IPS DF 19.7 (cell line): ENCODE results near the gene RNF182.
"Not testable (repeated sequence)": the region's sequence is repeated elsewhere in the genome, so short reads cannot be mapped to it uniquely, and the experiment has no call there.

Experiments used
- DNase-seq: peaks from one replicate; pipeline ENCODE4 v3.0.0-alpha.2; 2013; ENCODE audit warnings: low read depth, low spot score

RNF182 gene, protein sequence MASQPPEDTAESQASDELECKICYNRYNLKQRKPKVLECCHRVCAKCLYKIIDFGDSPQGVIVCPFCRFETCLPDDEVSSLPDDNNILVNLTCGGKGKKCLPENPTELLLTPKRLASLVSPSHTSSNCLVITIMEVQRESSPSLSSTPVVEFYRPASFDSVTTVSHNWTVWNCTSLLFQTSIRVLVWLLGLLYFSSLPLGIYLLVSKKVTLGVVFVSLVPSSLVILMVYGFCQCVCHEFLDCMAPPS

DNA sequence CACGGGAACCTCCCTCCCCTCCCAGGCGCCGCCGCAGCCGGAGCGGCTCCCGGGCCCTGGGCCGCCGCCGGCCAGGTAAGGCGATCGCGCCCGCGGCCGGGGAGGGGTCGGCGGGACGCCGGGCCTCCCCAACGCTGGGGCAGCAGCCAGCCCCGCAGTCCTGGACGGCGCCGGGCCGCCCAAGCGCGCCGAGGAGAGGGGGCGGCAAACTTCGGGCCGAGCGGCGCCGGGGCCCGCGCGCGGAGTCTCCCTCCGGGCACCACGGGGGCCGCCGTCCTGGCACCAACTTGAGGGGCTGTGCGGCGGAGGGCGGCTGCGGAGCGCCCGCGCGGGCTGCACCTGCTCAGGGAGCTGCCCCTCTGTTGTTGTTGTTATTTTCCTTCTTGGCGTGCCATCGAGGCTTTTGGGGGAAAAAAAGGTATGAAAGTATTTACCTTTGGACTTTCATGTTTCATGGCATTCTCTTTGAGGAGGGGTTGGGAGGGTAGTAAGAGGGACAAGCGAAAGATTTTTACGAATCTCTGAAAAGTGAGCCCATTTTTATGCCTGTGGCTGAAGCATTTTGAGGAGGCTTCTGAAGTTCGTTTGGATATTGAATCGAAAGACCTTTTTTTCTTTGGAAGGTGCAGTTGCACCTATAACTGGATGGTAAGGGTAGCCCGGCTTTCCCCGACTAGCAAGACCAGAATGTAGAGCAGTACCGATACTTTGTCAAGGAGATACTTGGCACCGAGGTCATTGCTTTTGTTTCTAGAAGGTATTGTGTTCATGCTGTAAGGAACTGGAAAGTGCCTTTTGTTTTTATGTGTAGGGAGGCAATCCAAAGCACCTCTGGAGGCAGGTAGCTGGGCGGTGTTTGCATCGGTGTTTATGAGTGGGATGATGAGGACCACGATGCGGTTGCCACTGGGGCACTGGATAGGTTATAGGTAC, at the start of gene RNF182:
Gene RNF182, plus strand, starts transcription at position 4 of the 933 bp plus-strand sequence. CDS start 52,168 bp downstream, outside the sequence.
- no peak for DNase-seq

DNA sequence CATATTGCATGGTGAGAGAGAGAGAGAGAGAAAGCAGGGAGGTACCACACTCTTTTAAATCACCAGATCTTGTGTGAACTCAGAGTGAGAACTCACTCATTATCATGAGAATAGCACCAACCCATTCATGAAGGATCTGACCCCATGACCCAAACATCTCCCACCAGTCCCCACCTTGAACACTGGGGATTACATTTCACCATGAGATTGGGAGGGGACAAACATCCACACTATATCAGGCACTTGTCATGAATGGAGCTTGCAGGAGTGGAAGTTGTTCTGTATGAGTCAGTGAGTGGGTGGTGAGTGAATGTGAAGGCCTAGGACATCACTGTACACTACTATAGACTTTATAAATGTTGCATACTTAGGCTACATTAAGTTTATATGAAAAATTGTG, 47.7 kb upstream of the RNF182 start:
- DNase-seq = no peak

DNA sequence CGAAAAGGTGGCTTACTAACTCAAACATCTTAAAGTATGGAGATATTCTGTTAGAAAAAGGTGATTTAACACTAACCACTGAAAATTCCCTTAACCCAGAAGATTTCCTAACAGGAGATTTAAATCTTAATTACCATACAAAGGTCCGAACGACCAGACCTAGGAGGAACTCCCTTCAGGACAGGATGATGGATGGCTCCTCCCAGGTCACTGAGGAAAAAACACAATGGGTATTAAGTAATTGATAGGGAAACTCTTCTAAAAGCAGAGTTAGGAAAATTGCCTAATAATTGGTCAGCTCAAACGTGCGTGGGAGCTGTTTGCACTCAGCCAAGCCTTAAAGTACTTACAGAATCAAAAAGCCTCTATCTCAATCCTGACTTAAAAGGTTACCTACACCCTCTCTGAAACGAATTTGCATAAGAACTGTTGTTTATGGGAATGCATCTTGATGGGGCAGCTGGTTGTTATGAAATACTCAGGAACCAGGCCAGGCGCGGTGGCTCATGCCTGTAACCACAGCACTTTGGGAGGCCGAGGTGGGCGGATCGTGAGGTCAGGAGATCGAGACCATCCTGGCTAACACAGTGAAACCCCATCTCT, 44.6 kb upstream of the RNF182 start:
- DNase-seq = not testable (repeated sequence)

DNA sequence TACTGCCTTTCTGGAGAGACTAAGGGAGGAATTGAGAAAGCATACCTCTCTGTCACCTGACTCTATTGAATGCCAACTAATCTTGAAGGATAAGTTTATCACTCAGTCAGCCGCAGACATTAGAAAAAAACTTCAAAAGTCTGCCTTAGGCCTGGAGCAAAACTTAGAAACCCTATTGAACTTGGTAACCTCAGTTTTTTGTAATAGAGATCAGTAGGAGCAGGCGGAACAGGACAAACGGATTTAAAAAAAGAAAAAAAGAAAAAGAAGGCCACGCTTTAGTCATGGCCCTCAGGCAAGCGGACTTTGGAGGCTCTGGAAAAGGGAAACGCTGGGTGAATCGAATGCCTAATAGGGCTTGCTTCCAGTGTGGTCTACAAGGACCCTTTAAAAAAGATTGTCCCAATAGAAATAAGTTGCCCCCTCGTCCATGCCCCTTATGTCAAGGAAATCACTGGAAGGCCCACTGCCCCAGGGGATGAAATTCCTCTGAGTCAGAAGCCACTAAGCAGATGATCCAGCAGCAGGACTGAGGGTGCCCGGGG, 43.1 kb upstream of the RNF182 start:
- no peak for DNase-seq

DNA sequence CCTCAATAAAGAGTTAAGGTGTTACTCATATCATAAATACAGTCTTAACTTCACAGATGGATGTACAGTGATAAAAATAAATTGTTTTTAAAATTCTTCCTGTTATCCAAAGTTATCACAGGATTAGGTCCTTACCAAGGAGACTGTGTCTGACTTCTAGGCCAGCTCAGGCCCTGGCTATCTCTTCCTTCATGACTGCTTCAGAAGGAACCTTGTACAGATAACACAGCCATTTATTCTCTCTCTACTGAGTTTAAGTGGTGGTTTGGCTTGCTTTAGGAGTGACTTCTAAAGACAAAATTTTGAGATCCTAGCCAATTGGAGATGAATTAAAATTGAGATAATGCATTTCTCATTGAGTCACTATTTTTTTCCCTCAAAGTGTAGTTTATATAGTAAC, 40.8 kb upstream of the RNF182 start:
- no peak for DNase-seq

DNA sequence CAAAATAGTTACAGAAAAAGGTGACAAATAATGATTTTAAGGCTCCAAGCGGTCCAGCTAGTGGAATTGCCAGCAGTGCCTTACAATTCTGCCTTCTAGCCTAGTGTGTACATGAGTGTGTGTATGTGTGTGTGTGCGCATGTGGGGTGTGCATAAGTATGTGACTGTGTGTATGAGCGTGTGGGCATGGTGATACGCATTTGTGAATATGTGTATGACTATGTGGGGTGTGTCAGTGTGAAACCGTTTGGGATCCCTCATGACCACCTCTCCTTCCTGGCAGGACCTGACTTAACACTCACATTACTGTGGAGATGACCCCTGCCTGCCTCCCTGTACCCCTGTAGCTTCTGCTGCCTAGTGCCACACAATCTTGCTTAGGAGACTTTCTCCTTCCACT, 40.4 kb upstream of the RNF182 start:
- DNase-seq = no peak

DNA sequence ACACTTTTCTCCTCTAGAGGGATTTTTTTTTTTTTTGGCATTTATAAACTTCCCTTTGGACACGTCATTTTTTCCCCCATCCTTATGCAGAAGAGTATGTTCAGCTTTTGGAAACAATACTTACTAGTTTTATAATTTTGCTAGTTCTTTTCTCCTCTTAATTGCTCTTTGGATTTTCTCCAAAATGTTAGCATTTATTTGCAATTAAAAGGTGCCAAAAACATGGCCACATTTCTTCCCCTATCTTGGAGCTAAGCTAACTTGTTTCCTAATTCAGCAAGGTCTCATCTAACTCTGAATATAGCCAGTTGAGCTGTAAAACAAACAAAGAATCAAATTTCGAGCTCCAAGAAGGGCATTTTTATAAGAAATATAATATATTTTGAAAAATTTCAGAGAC, 39.2 kb upstream of the RNF182 start:
- DNase-seq = no peak

DNA sequence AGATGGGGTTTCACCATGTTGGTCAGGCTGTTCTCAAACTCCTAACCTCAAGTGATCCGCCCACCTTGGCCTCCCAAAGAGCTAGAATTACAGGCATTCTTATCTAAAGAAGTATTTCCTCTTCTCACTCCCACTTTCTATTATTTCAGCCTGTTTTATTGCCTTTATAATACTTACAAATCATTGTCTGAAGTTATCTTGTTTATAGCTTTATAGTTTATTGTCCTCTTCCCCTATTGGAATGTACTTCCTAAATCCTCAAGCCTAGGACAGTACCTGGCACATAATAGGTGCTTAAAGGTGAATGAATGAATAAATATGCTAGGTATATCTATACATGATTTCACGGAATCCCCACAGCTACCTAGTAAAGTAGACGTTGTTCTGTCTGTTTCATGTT, 37.8 kb upstream of the RNF182 start:
- DNase-seq = no peak

DNA sequence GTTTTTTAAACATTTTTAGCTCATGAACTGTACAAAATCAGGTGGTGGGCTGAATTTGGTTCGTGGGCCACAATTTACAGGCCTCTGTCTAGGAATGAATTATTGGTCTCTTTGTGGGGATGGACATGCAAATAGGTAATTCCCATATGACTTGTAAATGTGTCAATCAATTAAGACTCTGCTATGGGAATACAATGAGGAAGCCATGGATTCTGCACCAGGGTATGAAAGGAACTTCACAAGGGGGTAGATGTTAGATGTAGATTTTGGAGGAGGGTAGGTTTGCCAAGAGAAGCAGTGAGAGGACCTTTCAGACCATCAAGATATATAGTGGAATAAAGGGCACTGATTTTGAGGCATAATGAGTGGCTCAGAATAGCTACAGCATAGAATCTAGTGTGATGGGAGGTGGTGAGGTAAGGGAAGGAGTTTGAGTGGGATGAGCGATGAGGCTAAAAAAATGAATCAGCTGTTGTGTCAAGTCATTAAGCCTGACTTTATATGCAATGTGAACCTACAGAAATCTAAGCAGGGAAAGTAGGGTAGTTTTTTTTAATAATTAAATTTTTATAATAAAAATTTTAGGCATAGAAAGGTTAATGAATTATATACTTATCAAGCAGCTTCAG, 32.6 kb upstream of the RNF182 start:
- DNase-seq = no peak

DNA sequence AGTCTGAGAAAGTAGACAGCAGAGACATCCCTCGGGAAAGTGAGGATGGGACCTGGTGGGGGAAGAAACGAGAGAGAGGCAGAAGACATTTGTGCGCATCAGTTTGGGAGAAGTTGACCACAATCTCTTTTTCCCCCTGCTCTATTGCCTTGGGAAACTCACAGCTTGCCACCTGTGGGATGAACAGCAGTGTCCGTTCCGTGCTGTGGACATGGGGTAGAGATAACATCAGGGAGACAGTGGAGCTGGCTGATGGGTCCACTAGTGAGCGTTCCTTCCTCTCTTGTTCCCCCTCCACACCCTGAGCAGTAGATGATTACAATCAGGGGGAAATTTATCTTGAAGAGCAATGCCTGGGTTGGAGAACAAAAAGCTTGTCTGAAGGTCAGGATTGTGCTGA, 21.8 kb upstream of the RNF182 start:
- DNase-seq = no peak

DNA sequence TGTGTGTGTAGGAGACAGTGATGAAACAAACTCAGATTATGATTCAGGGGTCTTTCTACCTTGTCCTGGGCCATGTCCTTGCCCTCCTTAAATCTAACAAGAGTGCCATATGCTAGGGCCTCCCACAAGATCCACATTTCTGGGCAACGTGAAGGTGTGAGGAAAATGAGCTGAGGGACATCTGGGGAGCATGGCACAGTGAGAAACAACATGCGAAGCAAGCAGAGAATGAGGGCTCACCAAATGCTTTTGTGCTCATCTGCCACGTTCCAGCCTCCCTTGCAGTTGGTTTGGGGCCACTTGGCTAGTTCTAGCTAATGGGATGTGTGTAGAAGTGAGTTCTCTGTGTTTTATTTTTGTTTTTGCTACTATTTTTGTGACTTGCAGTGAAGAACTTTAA, 21.4 kb upstream of the RNF182 start:
- DNase-seq = no peak

DNA sequence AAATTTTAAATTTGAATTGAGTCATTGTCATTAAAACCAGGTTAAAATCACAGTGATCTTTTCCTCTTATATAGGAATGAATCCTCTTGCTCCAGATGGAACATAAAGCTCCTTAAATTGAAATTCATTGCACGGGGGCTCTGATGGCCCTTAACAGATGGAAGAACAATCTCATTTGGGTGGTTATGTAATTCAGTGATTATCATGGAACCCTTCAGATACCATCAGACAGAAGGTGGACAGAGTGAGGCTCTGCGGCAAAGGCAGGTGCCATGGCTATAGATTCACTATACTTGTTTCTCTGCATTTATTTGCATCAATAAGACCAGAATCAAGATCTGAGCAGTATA, 17.8 kb upstream of the RNF182 start:
- DNase-seq = no peak

DNA sequence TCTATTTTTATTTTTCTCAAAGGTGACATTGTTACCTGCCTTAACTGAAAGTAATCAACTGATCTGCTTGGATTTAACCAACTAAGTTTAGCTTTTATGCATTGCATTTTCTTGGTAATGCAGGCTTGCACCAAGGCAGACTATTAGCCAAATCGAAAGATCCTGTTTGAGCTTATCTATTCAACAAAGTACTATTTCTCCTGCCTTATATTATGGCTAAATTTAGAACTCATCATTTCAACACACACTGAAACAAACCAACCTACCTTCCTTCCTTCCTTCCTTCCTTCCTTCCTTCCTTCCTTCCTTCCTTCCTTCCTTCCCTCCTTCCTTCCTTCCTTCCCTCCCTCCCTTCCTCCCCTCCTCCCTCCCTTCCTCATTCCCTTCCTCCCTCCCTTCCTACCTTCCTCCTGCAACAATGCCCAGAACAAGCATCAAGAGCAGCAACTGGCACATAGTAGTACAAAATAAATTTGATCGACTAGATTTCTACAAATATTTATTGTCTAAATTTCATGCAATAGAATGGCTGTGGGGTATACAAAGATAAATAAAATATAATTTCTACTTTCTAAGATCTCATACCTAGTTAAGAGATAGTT, 17.0 kb upstream of the RNF182 start:
- no peak for DNase-seq

DNA sequence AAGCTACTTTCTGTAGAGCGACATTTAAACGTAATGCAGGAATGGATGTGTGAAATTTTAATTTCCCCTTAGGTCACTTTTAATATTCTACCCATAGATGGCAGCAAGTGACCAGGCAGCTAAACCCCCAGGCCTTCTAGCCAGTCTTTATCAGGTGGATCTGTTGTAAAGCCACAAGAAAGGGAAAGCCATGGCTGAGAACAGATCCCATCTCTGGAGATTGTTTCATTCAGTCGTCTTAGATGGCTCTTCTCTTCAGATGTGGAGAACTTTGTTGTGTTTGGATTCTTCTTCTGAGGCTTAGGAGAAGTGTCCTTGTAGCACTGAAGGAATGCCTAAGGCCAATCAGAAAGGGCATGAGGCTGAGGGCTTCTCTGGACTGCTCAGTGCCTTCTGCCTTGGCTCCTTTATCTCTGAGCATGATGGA, 15.8 kb upstream of the RNF182 start:
- DNase-seq = no peak

DNA sequence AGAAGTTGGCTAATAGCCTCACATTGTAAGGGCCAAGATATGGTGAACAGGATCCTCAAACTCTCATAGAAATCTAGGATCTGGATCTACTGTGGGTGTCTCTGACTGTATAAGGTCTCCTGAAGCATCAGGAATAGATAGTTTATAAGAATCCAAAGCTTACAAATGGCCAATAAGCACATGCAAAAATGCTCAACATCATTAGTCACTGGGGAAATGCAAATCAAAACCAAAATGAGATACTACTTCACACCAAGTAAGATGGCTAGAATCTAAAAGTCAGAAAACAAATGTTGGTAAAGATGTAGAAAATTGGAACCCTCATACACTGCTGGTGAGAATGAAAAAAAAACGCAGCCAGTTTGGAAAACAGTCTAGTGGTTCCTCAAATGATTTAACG, 14.3 kb upstream of the RNF182 start:
- no peak for DNase-seq

DNA sequence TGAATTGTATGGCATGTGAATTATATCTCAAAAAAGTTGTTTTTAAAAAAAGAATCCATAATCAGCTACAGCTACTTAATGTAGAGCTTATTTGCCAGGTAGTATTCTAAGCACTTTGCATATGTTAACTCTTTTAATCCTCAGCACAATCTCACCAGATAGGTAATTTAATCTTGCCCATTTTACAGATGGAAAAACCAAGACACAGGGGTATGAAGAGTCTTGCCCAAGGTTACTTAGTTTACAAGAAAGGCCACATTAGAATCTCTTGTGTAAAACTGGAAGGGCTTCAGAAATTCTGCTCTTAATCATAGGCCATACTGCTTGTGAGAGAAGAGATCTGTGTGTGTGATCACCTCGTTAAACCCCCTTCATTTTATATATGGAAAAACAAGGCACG, 13.4 kb upstream of the RNF182 start:
- no peak for DNase-seq

DNA sequence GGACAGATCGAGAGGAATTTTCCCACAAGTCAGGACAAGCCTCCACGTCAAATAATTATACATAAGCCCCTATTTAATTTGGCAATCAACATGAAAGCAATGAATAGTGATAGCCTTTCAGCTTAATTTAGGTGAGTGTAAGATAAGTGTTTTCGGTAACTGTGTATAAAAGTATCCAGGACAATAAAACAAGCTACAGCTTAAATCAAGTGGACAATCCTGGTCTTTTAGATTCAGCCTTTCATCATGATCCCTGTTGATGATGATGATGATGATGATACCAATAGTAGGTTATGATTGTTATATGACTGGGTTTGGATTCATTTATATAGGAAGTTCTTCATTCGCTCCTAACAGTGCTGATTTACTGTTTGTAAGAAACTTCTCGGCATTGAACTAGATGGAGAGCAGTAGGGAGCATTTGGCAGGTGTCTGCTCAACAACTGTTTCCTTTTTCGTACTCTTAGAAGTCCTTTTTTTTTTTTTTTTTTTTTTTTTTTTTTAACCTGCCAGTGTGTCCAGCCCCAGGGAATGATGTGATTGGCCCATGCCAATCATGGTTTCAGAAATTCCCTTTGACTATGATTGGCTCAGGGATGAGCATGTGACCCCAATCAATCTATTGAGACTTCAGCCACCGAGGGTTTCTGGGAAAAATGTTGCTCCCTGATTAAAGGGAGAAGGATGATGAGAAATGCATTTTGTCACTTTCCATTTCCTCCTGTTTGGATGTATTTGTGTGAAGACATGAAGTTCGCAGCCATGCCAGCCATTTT, 11.3 kb upstream of the RNF182 start:
- no peak for DNase-seq

DNA sequence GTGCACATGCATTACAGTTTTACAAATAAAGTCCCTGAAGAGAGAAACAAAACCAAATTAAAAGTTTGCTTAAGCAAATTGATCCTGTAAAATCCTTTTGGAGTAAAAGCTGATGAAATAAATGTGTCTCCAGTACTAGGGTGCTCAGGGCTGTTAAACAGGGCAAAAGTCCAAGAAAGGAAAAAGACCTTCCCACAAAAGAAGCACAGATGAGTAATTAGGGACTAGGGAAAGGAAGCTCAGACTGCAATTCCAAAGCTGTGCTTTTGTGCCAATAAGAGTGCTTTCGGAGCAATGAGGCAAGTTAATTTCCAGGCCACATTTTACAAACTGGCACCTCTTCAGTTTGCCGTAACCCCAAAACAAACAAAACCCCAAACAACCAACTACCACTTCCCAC, 10.4 kb upstream of the RNF182 start:
- DNase-seq = no peak

DNA sequence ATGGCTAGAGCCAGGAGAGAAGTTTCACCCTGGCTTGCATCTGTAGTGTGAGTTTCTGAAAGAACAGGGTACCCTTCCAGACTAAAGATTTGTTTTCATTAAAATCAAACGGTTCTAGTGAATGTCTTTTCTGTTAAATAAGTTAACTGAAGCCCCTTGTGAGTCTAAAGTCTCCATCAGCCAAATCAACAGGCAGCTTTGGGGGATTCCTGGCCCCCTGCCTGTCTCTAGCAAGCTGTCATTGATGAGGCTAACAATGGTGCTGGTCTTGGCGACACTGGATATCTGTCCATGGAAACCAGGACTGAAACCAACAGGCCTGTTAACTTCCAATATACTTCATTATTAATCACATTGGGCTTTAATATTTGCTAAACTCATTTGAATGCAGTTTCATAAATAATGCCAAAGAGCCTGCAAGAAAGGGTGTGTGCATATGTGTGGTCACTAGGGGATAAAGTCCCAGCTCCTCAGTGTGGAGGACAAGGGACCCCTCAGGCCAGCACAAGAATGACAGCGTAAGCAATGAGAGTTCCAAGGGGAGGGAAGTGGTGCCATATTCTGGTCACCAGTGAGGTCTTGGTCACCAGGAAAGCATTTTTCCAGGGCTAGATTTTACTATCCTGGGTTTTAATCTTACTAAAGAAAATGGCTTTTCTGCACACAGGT, 9.1 kb upstream of the RNF182 start:
- DNase-seq = no peak

DNA sequence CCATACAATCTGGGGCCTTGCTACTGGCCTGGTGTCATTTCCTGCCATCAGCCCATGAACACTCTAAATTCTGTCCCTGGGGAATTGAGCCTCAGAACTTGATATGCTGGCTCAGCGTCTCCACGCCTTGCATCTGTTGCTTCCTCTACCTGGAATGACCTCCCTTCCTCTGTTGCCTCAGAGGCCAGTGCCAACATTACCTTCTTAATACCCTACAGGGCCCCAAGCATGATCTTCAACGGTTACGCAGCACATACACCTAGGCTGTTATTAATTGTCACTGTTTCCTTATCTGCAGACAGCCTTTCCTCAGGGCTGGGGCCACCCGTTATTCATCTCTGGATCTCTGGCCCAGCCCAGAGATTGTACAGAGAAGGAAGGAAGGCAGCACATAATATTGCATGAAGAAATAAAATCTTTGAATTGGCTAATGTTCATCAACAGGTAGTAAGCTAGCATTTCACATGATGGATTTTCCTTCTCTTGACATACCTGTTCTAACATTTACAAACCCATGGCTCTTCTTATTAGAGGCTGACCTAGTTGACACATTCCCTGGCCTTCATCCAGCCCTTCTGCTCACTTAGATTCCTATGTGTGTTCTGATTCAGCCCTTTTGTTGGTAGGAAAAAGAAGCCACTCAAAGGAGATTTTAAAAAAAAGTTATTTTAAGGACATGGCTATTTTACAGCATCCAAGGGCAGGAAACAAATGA, 8.4 kb upstream of the RNF182 start:
- no peak for DNase-seq
